Stimulated activated CD8-positive, alpha-beta memory T cell treated with anti-CD3 and anti-CD28 coated beads, Interleukin-7, amount 100 ng/mL, for 4 hours (primary cell): ENCODE data around the gene NRXN3.

Experiments
- DNase-seq, 2 donors: peaks; one replicate each; pipeline ENCODE4 v3.0.0-alpha.2; 2020; ENCODE audit warnings: low read depth in 2 of 2

NRXN3 gene

DNA sequence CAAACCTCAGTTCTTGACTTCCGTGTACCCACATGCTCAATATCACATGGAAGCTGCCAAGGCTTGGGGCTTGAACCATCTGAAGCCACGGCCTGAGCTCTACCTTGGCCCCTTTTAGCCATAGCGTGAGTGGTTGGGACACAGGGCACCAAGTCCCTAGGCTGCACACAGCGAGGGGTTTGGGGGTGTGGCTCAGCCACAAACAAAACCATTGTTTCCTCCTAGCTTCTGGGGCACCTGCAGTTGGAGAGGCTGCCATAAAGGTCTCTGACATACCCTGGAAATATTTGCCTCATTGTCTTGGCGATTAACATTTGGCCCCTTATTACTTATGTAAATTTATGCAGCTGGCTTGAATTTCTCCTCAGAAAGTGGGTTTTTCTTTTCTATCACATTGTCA lies 628.6 kb downstream of the NRXN3 start:
- DNase-seq: no peak

GRCh38 chr14:78805570-78805969 lies 635.4 kb downstream of the NRXN3 start:
- DNase-seq: no peak

- DNase-seq: no peak
Measured at GRCh38 chr14:78823035-78823434, 652.9 kb downstream of the NRXN3 start.

DNA sequence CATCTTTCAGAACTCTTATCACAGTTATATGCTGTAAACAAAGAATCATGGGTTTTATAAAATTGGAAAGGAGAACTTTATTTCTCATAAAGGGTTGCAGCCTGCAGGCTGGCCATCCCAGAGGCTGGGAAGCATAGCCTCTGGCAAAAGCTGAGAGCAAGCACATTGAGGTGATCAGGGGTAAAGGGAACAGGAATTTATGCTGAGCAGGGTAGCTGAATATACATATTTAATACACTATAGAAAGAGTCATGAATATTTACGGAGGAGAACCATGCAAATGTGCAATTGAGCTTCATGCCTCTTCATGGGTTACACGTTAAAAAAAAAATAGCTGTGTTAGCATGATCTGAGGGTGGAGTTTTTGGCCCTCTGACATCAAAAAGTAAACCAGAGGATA lies 653.3 kb downstream of the NRXN3 start:
- DNase-seq: no peak

GRCh38 chr14:78829274-78829673 lies 659.1 kb downstream of the NRXN3 start:
- DNase-seq: no peak

GRCh38 chr14:78834766-78835451 lies 664.7 kb downstream of the NRXN3 start:
- no peak for DNase-seq

GRCh38 chr14:78835909-78836308 lies 665.7 kb downstream of the NRXN3 start:
- no peak for DNase-seq

DNA sequence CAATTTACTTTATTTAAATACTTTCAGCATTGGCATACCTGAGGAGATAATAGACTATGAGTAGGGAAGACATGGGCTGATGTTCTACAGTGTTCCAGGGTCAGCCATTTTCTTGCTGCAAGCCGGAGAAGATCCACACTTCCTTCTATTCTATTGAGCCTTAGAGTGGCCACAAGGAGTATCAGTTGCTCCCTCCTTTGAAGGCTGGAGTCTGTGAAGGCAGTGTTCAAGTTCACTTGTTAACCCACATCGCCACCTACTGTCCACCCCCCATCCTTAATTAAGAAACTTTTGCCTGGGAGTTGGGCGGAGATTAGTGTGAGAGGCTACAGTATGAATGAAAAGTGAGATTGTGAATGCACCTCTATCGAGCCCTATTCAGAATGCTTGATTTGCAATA lies 666.6 kb downstream of the NRXN3 start:
- DNase-seq: no peak

GRCh38 chr14:78838959-78839358 lies 668.8 kb downstream of the NRXN3 start:
- no peak for DNase-seq

DNA sequence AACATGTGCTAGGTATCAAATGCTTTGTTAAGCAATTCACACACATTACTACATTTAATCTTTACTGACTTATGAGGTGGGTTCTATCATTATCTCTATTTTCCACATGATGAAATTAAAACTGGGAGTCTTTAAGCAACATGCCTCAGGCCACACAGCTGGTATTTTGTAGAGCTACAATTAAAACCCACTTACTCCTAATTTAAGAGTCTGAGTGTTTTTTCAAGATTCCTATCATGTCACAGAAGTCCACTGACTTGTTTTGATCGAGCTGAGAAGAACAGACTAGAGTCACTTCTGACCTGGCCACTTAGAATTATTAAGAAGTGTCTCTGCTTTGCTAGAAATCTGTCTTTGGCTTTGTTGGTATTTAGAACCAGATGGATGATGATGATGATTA lies 670.7 kb downstream of the NRXN3 start:
- no peak for DNase-seq

- DNase-seq: no peak
Measured at GRCh38 chr14:78847801-78848200, 677.6 kb downstream of the NRXN3 start.

GRCh38 chr14:78848234-78848820 lies 678.2 kb downstream of the NRXN3 start:
- DNase-seq: no peak

DNA sequence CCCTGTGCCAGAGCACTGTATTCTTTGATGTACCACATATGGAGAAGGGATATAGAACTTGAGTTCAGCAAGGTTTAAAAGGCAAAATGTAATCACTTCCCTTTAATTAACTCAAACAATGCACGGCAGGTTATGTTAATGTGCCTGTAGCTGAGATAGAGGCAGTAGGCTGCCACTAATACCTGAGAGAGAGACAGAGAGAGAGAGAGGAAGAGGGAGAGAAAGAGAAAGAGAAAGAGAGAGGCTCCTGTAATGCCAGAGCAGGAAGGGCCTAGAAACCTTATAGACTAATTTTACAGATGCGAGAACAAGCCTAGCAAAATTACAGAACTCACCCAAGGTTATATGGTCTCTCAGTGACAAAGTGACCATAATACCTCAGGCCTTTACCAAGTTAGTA lies 679.8 kb downstream of the NRXN3 start:
- DNase-seq: no peak

DNA sequence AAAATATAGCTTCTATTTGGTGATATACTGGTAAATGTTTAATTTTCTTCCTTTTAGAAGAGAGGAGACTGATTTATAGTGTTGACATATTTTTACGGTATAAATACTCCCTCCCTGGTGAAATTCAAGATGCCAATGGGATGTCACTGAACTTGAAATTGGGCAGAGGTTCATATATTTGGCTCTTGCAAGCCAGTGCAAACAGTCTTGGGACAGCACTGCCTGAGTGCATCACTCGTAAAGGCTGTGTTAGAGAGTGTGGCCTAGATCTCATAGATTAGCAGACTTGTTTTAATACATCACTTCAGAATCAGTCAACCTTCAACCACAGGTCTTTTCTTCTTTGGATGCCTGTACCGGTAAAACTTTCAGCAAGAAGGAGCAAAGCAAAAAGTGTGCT lies 681.0 kb downstream of the NRXN3 start:
- DNase-seq: no peak

DNA sequence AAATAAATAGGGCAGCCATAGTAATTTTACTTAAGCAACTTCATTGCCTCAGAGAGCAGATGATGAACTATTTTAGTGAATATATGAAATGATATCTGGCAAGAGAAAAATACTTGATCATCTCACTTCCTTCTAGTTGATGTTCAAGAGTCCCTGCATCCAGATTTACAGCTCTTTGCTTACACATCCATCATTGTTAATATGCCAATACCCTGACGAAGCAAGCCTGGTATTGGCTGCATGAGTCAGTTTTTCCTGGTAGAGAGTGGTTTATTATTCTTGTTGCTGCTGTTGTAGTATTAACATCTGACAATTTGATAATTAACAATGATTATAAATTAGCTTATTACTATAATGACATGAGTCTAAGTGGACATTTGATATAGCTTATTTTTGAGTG lies 681.9 kb downstream of the NRXN3 start:
- no peak for DNase-seq

- DNase-seq: no peak
Measured at GRCh38 chr14:78857974-78858373, 687.8 kb downstream of the NRXN3 start.

GRCh38 chr14:78863143-78863542 lies 693.0 kb downstream of the NRXN3 start:
- no peak for DNase-seq

DNA sequence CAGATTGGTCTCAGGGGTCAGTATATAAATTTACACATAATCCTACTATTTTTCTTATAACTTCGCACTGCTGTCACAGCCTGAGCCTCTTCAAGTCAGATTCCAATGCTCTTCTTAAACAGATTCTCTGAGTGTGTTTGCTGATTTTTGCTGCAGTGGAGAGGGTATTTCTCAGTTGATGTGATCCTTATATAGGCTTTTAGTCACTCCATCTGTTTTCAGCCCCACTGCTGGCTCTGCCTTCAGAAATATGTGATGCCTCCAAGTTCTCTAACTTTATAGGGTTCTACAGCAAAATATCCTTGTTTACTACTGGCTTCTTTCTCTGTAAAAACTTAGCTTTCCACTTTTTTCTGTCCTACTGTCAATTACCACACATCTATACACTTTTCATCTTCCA lies 702.7 kb downstream of the NRXN3 start:
- DNase-seq: no peak

GRCh38 chr14:78873581-78873980 lies 703.4 kb downstream of the NRXN3 start:
- no peak for DNase-seq

GRCh38 chr14:78875049-78875448 lies 704.9 kb downstream of the NRXN3 start:
- DNase-seq: no peak

DNA sequence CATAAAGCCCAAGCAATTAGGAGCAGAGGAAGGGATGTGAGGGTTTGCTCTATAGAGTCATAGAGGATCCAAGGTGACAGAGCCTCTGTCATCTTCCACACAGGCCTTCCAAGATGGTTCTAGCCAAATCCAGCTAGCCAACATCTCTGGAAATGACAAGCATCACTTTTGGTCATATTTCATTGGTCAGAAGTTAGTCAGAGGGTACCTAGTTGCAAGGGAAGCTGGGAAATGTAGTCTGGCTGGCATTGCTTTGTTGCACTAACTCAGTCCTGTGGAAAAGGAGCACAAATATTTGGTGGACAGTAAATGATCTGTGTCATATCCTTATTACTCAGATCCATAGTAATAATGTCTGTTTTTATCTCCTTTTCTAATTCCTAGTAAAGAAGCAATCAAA lies 715.7 kb downstream of the NRXN3 start:
- no peak for DNase-seq

- no peak for DNase-seq
Measured at GRCh38 chr14:78897443-78897842, 727.3 kb downstream of the NRXN3 start.

DNA sequence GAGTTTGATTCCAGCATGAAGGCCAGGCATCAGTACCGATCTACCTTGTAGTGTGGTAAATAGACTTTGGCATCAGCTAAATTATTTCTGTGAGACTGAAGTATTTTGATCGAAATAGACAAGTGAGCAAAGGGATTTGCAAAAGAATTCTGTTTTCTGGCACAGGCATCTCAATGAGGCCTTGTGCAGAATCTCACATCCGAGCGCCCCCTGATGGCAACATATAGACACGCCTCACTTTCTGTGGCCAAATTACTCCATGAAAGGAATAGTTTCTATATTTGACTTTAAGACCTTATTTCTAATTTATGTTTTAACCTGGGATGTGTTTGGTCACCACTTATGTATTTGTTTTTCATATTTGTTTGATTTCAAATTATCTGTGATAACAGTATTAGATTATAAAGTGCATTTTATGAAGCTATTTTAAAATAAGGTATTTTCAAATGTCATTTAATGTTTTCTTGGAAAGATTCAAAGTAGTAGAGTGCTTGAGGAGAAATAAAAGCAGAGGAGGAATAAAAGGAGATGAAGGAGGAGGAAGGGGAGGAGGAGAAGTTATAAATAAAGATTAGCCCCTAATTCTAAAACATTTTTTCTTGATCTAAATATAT lies 731.9 kb downstream of the NRXN3 start:
- no peak for DNase-seq

- no peak for DNase-seq
Measured at GRCh38 chr14:78904094-78904493, 733.9 kb downstream of the NRXN3 start.
